Measurements from ENCODE around the gene SC5D. TPM values are rescaled to one million over a fixed set of nuclear protein-coding genes. Genes with fewer than 3 reads are reported as not detected.
A peak's percentile ranks its signal among the peaks of the same experiment; 100 is the strongest.

Gene SC5D, protein sequence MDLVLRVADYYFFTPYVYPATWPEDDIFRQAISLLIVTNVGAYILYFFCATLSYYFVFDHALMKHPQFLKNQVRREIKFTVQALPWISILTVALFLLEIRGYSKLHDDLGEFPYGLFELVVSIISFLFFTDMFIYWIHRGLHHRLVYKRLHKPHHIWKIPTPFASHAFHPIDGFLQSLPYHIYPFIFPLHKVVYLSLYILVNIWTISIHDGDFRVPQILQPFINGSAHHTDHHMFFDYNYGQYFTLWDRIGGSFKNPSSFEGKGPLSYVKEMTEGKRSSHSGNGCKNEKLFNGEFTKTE
- total RNA-seq: 85.5 TPM

DNA sequence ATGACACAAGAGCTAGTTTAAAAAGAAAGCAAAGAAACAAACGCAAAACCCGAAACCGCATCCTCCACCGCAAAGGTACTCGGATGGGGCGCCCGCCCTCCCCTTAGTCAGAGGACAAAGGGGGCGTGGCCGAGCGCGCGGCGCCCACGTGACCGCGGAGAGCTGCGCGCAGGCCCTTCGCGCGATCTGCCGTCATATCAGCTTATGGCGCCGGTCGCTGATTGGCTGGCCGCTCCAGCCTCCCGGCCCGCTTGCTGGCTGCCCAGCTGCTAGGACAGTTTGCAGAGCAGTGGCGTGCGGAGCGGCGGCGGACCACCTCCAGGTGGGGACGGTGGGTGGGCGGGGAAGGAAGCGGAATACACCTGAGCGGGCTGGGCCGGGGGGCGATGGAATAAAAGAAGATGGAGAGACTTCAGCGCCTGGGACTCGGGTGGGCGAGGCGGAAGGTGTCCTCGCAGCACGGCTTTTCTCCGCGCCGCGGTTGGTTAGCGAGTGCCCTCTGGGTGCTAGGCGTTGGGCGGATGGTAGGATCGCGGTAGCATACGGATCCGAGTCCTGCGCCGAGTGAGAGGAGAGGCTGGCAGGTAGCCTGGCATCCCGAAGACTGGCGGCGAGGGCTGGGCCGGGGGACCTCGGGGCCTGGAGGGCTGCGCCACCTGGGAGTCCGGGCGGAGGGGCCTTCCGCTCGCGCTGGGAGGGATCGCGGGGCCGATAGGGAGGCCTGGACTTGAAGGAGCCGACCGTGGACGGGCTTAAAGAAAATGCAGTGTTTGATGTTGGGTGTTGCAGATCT, at the start of gene SC5D:
Gene SC5D, plus strand, starts transcription at position 277 of the 793 bp plus-strand sequence. CDS start 10,605 bp downstream, outside the sequence.
- DNase-seq (ENCODE audit: low spot score): peak; percentile 97
- peak; percentile 92 for ATAC-seq

DNA sequence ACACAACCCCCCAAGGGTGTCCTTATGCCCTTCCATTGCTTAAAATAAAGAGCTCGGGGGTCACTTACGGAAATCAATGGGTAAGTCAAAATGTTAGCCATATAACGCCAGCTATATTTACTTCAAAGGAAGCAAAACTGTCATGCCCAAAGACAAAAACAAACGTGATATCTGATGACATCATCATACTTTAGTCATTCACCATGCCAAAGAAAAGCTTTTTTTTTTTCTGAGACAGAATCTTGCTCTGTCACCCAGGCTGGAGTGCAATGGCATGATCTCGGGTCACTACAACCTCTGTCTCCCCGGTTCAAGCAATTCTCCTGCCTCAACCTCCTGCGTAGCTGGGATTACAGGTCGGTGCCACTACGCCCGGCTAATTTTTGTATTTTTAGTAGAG, 47.7 kb upstream of the SC5D start:
- ATAC-seq (no peak), DNase-seq (ENCODE audit: low spot score) (no peak)

DNA sequence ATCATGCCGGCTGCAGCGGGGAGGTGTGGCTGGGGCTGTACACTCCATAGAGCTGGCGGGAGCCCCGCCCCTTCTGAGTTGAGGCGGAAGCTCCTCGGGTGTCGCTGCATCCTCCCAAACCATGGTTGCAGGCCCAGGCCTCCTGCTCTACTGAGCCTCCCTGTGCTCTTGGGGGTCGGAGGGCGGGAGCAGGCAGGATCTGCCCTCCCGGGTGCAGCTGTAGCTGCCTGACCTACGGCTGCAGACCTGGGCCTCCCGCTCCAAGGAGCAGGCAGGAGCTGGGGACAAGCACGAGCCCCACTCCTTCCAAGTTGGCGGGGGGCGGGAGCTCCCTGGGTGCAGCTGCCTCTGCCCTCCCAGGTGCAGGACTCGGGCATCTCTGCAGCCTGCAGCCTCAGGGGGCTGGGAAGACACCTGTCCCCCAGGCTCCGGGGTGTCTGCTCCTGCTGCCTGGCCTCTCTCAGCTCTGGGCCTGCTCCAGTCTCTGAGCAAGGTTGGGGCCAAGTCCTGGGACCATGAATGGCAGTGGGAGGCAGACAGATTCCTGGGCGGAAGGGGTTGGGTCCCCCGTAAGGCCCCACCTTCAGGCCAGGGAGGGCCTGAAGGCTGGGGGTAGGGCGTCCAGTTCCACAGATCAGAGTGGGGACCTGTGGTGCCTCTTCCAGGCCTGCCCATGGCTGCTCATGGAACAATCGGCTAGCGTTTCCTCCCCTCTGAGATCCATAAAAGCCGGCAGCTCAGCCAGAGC, 46.4 kb upstream of the SC5D start:
- ATAC-seq (no peak), DNase-seq (ENCODE audit: low spot score) (no peak)

DNA sequence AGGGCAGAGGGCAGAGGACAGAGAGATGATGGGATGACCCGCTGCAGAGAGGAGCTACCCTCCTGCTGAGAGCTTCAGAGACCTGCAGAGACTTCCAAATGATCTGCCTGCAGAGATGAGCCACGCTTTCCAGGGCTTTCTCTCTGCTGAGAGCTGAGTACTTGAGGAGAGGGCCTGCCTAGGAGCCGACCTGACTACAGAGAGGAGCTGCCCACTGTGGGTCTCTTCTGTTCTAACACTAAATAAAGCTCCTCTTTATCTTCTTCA, 45.9 kb upstream of the SC5D start:
- no peak for ATAC-seq
- DNase-seq (ENCODE audit: low spot score): no peak

DNA sequence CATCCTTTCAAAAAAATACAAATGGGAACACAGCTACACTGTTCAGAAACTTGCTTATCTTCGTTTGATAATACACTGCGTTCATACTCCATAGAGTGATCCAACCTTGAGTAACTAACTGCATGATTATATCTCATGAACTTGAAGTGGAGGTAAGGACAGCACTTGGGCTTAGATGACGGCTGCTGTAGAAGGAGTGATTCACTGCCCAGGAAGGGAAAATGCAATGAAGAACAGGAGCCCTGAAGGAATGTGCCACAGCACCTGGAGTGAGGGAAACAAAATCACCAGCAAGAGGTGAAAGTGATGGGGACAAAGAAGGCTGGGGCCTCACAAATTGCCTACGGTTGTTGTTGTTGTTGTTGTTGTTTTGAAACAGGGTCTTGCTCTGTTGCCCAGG, 44.1 kb upstream of the SC5D start:
- DNase-seq (ENCODE audit: low spot score) (no peak), ATAC-seq (no peak)

DNA sequence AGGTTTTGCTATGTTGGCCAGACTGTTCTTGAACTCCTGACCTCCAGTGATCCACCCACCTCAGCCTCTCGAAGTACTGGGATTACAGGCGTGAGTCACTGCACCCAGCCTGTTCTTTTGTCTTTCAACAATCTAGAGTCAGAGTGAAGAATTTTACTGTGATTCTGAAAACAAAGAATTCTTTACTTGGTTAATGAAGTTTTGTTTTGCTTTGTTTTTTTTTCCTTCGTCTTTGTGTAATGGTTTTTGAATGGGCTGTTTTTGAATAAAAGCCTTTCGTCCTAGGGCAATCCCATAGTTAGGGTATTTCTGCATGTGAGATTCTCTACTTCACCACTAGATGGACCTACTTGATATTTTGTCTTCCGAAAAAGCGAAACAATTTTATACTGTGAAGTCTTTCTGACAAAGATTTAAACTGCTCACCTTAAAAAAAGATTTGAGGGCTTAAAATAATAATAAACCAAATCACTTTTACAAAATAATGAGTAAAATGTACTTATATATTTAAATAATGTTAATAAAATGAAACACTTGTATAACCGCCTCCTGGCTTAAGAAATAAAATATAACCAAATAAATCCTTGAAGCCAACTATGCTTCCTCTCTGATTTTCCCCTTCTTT, 43.4 kb upstream of the SC5D start:
- ATAC-seq (peak; percentile 95), DNase-seq (ENCODE audit: low spot score) (no peak)

DNA sequence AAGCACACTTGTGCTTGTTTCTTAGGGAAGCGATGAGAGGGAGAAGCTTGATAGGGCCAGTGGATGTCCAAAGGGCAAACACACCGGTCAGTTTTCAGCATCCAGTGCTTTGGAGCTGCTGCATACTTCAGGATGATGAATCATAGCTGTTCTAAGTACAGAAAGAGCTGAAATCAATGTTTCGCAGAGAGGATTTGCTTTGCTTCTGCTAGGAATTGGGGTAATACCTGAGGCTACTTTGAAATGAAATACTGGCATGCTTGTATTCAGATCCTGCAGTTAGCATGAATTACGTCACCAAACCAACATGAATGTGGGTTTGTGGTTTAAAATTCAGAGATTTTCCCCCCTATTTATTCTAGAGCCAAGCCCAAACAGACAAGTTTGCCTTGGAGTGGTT, 41.7 kb upstream of the SC5D start:
- no peak for DNase-seq (ENCODE audit: low spot score)
- ATAC-seq: no peak

DNA sequence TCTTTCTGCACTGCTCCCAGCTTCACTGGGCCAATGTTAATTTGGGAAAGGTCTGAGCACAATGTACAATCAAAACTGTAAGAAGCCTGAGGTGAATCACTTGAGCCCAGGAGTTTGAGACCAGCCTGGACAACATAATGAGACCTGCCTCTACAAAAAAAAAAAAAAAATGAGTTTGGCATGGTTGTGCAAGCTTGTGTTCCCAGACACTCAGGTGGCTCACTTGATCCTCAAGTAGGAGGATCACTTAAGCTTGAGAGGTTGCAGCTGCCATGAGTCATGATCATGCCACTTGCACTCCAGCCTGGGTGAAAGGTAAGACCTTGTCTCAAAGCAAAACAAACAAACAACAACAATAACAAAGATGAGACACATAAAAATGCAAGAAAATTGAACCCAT, 38.6 kb upstream of the SC5D start:
- no peak for DNase-seq (ENCODE audit: low spot score)
- ATAC-seq: no peak

DNA sequence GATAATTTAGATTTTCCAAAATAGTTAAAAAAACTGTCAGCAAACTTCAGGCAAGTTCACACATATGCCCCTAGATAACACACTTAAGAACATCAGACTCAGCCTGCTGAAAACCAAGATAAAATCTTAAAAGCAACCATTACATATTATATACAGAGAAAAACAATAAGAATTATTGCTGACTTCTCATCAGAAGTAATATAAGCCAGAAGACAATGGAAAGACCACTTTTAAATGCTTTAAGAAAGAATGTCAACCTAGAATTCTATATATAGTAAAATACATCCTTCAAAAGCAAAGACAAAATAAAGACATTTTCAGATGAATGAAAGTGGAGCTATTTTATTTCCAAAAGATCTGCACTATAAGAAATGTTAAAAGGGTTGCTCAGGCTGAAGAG, 37.8 kb upstream of the SC5D start:
- ATAC-seq: no peak
- no peak for DNase-seq (ENCODE audit: low spot score)

DNA sequence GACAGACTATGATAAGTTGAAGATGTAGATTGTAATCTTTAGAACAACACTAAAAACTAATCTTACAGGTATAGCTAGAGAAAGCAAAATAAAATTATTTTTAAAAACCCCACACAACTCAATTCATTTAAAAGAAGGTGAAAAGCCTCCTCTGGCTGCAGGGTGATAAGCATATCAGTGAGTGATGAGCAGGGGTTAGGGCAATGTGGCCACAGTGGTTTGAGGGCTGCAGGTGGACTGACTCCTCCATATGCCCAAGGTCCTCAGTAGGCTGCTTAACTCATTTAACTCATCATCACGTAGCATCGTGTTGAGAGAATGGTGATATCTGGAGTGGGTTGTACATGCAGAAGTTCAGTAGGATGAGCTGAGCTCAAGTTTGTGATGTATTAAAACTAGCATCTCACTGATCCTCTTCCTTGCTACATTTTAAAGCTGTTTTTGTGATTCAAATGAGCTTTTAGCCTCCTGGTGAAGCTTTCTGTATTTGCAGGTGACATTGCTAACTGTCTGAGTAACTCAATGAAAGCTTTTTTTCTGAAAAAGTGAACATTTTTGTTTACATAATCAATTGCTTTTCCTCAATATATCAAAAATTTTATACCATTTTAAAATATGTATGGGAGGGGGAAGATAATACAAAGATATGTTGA, 37.0 kb upstream of the SC5D start:
- DNase-seq (ENCODE audit: low spot score): no peak
- no peak for ATAC-seq

DNA sequence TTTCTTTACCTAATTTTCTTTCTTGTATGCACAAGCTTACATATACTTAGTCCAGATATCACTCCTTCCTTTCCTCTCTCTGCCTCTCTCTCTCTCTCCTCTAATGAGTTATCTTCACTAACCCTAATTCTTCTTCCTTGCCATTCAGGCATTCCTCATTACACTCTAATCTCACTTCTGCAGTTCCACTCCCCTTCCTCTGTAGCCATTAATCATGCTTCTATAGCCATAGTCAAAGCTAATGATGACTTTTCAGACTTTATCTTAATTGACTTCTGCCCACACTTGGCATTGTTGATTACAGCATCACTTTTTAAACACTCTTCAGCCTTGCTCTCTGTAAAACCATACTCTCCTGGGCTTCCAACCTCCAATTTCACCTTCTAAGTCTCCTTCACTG, 35.3 kb upstream of the SC5D start:
- ATAC-seq: no peak

DNA sequence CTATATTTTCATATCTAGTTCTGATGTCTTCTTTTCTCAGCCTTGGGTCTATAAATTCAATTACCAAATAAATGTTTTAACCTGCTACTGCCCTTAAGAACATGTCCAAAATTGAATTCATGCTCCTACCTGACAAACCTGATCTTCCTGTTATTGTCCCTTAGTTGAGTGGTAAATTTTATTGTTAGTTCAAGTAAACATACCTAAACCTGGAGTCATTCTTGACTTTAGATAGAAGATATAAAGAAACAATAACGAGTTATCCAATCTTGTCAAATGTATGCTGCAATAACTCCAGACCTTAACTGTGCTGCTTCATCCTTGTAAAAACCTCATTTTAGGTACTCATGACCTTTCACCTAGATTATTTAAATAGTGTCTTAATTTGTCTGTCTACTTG, 34.6 kb upstream of the SC5D start:
- DNase-seq (ENCODE audit: low spot score) (no peak), ATAC-seq (no peak)

More for the DNA sequence above, 35.3 kb upstream of the SC5D start:
- DNase-seq (ENCODE audit: low spot score): no peak

DNA sequence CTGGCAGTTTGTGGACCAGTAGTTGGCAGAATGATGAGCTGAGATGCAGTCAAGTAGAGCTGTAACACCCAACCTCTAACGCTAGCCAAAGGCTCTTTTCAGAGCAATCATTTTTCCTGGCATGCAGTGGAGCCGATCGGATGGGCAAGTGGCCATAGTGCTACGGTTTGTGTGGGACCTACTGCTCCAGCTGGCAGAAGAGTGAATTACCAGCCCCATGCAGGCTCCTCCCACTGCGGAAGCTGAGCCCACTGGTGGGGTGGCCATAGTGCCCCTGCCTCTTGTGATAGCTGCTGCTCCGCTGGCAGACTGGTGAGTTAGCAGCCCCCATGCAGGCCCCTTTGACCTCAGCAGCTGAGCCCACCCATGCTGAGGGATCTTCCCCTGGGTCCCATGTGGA, 27.0 kb upstream of the SC5D start:
- no peak for ATAC-seq
- DNase-seq (ENCODE audit: low spot score): no peak

DNA sequence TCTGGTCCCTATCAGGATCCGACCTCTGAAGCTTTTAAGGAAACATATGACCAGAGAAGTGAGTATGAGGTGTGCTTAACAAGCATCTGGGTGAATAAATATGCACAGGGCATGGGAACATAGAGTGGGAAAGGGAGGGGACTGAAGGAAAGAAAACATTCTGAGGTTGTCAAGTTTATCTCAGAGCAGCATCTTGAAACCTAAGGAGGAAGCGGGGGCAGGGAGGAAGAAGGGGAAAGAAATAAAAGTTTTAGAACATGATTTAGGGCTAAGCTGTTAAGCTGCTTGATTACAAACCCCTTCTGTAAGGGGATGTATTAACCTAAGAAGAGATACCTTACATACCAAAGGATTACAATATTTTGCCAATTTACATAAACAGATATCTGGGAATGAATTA, 24.0 kb upstream of the SC5D start:
- no peak for DNase-seq (ENCODE audit: low spot score)
- ATAC-seq: no peak

DNA sequence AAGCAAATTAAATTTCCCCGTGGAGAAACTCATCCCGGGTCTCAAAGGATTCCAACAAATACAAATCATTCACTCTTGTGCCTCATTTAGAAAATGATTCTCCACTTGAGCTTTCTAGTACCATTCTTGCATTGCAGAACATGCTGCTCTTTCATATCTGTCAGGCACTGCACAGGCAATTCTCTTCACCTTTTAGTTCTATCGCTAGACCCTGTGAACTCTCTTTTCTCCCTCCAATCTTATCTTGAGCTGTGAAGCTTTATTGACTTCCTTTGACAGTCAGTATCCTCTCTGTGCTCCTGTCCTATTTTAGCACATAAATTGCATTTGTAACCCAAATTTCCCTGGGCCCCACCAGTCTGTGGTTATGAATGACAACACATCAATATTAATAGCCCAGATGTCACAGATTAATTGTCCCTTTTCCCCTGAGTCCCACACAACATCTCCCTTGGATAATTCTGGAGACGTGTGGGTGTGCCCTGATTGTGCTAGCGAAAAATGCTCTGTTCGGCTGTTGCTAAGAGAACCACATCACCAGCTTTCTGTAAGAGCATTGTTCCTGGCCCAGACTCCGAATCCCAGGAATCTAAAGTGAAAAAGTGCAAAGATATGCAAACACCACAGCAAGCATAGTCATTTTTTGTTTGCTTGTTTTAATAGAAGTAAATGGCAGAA, 22.4 kb upstream of the SC5D start:
- ATAC-seq (no peak), DNase-seq (ENCODE audit: low spot score) (no peak)

DNA sequence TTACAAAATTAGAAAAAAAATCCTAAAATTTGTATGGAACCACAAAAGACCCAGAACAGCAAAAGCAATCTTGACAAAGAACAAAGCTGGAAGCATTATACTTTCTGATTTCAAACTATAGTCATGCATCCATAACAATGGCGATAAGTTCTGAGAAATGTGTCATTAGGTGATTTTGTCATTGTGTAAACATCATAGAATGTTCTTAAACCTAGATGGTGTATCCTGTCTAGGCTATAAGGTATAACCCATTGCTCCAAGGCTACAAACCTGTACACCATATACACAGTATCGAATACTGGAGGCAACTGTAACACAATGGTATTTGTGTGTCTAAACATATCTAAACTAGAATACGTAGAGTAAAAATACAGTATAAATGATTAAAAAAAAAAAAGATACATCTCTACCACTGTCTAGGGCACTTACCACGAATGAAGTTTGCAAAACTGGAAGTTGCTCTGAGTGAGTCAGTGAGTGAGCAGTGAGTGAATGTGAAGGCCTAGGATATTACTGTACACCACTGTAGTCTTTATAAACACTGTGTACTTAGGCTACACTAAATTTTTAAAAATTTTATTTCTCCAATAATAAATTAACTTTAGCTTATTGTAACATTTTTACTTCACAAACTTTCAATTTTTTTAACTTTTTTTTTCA, 18.1 kb upstream of the SC5D start:
- no peak for ATAC-seq
- DNase-seq (ENCODE audit: low spot score): no peak

DNA sequence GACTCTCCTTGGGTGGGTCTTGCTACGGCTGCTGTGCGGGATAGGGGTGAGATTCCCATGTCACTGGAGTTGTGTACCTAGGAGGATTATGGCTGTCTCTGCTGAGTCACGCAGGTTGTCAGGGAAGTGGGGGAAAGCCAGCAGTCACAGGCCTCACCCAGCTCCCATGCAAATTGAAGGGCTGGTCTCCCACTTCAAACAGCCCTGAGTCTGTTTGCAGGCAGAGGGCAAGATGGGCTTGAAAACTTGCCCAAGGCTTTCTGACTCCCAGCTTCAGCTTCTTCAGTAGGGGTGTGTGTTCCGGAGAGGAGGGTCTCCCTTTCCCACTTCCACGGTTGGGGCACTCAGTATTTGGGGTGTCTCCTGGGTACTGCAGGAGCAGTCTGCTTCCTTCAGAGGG, 10.9 kb upstream of the SC5D start:
- no peak for ATAC-seq

DNA sequence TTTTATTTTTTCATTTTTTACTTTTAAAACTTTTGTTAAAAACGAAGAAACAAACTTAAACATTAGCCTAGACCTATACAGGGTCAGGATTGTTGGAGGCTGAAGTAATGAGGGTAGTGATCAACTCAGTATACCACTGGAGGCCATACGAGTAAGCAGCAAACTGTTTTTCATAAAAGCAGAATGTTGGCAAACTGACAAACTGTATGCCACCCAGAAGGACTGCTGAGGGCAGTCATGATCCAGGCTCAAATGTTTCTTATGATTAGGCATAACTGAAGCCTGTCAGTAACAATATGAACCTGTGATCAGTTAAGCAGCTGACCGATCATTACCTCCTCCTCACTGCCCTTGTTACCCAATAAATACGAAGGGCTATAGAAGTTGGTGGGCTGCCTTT, 10.2 kb upstream of the SC5D start:
- DNase-seq (ENCODE audit: low spot score) (no peak), ATAC-seq (no peak)

More for the DNA sequence above, 10.9 kb upstream of the SC5D start:
- no peak for DNase-seq (ENCODE audit: low spot score)

DNA sequence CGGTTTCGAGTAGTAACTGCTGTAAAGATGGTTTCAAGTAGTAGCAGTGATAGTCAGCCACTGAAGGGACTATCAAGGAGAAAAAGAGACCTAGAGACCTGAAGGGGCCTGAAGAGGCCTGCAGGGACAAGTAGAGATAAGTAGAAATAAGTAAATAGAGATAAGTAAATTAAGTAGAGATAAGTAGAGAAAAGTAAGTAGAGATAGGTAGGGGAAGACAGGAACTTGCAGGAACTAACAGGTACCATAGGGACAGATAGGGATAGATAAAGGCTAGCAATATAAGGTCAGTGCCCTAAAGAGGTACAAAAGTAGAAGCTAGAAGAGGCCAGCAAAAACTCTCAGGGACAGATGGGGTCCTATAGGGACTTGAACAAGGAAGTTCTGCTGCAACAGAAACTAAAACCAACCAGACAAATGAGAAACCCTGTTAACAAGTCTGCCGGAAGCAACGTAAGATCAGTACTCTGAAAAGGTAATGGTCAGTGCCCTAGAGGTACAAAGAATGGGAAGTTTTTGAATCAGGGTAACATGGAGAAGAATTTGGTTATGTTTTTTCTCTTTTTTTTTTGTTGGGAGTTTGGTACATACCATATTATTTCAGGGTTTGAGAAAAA, 9.6 kb upstream of the SC5D start:
- ATAC-seq: no peak
- no peak for DNase-seq (ENCODE audit: low spot score)

DNA sequence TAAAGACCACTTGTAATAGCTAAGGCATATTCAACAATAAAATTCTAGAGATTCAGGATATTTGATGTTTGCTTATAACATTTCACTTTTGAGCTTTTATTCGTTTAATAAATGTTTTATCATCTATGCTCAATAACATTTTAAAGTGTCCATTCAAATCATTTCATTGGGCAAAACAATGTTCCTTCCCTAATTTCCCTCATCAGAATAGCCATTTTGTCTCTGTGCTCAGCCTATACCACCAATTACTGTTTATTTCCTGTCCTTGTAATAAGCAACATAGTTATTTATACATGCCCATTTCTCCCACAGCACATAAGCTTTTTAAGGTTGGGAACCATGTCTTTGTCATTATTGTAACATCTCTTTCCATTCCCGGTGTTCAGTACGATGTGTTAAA, 1.3 kb upstream of the SC5D start:
- no peak for ATAC-seq

More for the DNA sequence above, 1.3 kb upstream of the SC5D start:
- DNase-seq (ENCODE audit: low spot score): no peak
